ENCODE data around the gene FLNB.

DNA sequence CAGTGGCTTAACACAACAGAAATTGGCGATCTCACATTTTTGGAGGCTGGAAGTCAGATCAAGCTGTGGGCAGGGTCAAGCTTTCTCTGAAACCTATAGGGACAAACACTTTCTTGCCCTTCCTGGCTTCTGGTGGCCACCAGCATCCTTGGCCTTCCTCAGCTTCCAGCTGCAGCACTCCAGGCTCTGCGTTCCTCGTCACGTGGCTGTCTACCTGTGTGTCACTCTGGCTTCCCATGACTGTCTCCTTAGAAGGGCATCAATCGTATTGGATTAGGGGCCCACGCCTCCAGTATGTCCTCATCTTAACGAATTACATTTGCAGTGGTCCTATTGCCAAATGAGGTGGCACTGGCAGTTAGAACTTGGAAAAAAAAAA lies 176.7 kb downstream of the FLNB start:
- TF ChIP-seq, protein P1, sequence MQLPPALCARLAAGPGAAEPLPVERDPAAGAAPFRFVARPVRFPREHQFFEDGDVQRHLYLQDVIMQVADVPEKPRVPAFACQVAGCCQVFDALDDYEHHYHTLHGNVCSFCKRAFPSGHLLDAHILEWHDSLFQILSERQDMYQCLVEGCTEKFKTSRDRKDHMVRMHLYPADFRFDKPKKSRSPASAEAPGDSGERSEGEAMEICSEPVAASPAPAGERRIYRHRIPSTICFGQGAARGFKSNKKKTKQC (CRISPR knock-in tag; IDR thresholded peaks at IDR 0.05) = no peak
- TF ChIP-seq ZNF23 (CRISPR knock-in tag; IDR thresholded peaks at IDR 0.05) = no peak
- TF ChIP-seq KDM1A (IDR thresholded peaks at IDR 0.05) = no peak
- no peak for TF ChIP-seq SIX5 (IDR thresholded peaks at IDR 0.05; ENCODE audit: borderline replicate concordance in 1 of 2, insufficient read depth in 1 of 2, low read depth in 1 of 2, low read length in 2 of 2)
- TF ChIP-seq, protein P2, sequence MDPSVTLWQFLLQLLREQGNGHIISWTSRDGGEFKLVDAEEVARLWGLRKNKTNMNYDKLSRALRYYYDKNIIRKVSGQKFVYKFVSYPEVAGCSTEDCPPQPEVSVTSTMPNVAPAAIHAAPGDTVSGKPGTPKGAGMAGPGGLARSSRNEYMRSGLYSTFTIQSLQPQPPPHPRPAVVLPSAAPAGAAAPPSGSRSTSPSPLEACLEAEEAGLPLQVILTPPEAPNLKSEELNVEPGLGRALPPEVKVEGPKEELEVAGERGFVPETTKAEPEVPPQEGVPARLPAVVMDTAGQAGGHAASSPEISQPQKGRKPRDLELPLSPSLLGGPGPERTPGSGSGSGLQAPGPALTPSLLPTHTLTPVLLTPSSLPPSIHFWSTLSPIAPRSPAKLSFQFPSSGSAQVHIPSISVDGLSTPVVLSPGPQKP (CRISPR knock-in tag; IDR thresholded peaks at IDR 0.05) = no peak
- no peak for TF ChIP-seq MYC (IDR thresholded peaks at IDR 0.05; ENCODE audit: low read depth, low read length)
- no peak for TF ChIP-seq MYC (CRISPR knock-in tag; IDR thresholded peaks at IDR 0.05; ENCODE audit: borderline replicate concordance, low read depth)
- no peak for TF ChIP-seq ZNF384 (IDR thresholded peaks at IDR 0.05; ENCODE audit: low read depth, low read length)
- TF ChIP-seq ZNF197 (CRISPR knock-in tag; IDR thresholded peaks at IDR 0.05; ENCODE audit: low read depth) = no peak
- TF ChIP-seq, protein P3, sequence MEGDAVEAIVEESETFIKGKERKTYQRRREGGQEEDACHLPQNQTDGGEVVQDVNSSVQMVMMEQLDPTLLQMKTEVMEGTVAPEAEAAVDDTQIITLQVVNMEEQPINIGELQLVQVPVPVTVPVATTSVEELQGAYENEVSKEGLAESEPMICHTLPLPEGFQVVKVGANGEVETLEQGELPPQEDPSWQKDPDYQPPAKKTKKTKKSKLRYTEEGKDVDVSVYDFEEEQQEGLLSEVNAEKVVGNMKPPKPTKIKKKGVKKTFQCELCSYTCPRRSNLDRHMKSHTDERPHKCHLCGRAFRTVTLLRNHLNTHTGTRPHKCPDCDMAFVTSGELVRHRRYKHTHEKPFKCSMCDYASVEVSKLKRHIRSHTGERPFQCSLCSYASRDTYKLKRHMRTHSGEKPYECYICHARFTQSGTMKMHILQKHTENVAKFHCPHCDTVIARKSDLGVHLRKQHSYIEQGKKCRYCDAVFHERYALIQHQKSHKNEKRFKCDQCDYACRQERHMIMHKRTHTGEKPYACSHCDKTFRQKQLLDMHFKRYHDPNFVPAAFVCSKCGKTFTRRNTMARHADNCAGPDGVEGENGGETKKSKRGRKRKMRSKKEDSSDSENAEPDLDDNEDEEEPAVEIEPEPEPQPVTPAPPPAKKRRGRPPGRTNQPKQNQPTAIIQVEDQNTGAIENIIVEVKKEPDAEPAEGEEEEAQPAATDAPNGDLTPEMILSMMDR (IDR thresholded peaks at IDR 0.05 in 2 of 3, conservative IDR thresholded peaks at IDR 0.05 in 1 of 3; ENCODE audit: insufficient read depth in 2 of 3, low read depth in 1 of 3, low read length in 3 of 3) = no peak
- TF ChIP-seq, protein P4, sequence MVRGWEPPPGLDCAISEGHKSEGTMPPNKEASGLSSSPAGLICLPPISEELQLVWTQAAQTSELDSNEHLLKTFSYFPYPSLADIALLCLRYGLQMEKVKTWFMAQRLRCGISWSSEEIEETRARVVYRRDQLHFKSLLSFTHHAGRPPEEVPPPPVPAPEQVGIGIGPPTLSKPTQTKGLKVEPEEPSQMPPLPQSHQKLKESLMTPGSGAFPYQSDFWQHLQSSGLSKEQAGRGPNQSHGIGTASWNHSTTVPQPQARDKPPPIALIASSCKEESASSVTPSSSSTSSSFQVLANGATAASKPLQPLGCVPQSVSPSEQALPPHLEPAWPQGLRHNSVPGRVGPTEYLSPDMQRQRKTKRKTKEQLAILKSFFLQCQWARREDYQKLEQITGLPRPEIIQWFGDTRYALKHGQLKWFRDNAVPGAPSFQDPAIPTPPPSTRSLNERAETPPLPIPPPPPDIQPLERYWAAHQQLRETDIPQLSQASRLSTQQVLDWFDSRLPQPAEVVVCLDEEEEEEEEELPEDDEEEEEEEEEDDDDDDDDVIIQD (CRISPR knock-in tag; IDR thresholded peaks at IDR 0.05) = no peak
- no peak for TF ChIP-seq RBM15 (IDR thresholded peaks at IDR 0.05; ENCODE audit: insufficient read depth, low read length)
- no peak for TF ChIP-seq RAD21 (CRISPR knock-in tag; conservative IDR thresholded peaks at IDR 0.05 in 1 of 2, IDR thresholded peaks at IDR 0.05 in 1 of 2)

Data from K562 (cell line).